SW 1271 (cell line): ENCODE data around the gene IGSF11.
"Not testable (repeated sequence)": the region's sequence is repeated elsewhere in the genome, so short reads cannot be mapped to it uniquely, and the experiment has no call there.

Experiments
- DNase-seq, 2 experiments: peaks; one replicate each; lab custom pipeline; 2025; lab: John Stamatoyannopoulos, UW

IGSF11 gene

GRCh38 chr3:118988198-118989130 lies 46.2 kb downstream of the IGSF11 start:
- DNase-seq = no peak

GRCh38 chr3:118987477-118987876 lies 47.2 kb downstream of the IGSF11 start:
- DNase-seq = no peak

GRCh38 chr3:118986734-118987133 lies 47.9 kb downstream of the IGSF11 start:
- DNase-seq = no peak

GRCh38 chr3:118984699-118985098 lies 49.9 kb downstream of the IGSF11 start:
- DNase-seq = no peak

GRCh38 chr3:118981494-118982134 lies 53.0 kb downstream of the IGSF11 start:
- no peak for DNase-seq

GRCh38 chr3:118980832-118981231 lies 53.8 kb downstream of the IGSF11 start:
- DNase-seq = no peak

- DNase-seq = no peak
Measured at GRCh38 chr3:118978393-118978758, 56.3 kb downstream of the IGSF11 start.

- DNase-seq = no peak
Measured at GRCh38 chr3:118977671-118978392, 56.8 kb downstream of the IGSF11 start.

- DNase-seq = no peak
Measured at GRCh38 chr3:118977118-118977517, 57.5 kb downstream of the IGSF11 start.

GRCh38 chr3:118975476-118975875 lies 59.2 kb downstream of the IGSF11 start:
- not testable (repeated sequence) for DNase-seq

GRCh38 chr3:118974356-118975097 lies 60.1 kb downstream of the IGSF11 start:
- no peak for DNase-seq

- DNase-seq = no peak
Measured at GRCh38 chr3:118973050-118973449, 61.6 kb downstream of the IGSF11 start.

- no peak for DNase-seq
Measured at GRCh38 chr3:118970819-118971218, 63.8 kb downstream of the IGSF11 start.

GRCh38 chr3:118968640-118969039 lies 66.0 kb downstream of the IGSF11 start:
- DNase-seq = no peak

GRCh38 chr3:118968111-118968510 lies 66.5 kb downstream of the IGSF11 start:
- DNase-seq = no peak

GRCh38 chr3:118966700-118967099 lies 67.9 kb downstream of the IGSF11 start:
- no peak for DNase-seq

GRCh38 chr3:118963711-118964110 lies 70.9 kb downstream of the IGSF11 start:
- DNase-seq = no peak

- no peak for DNase-seq
Measured at GRCh38 chr3:118960876-118961450, 73.7 kb downstream of the IGSF11 start.

GRCh38 chr3:118955914-118956556 lies 78.6 kb downstream of the IGSF11 start:
- DNase-seq = no peak

GRCh38 chr3:118951089-118951488 lies 83.6 kb downstream of the IGSF11 start:
- DNase-seq = no peak

- DNase-seq = no peak
Measured at GRCh38 chr3:118949113-118949760, 85.4 kb downstream of the IGSF11 start.
